ENCODE data around the gene FNDC3B. TPM values are rescaled to one million over a fixed set of nuclear protein-coding genes. Genes with fewer than 3 reads are reported as not detected.
A peak's percentile ranks its signal among the peaks of the same experiment; 100 is the strongest.

FNDC3B gene
- total RNA-seq, 2 experiments from 2014 or later, result 13.4 to 15.3 TPM

- Mint-ChIP-seq H3K9me3 (no peaks in the 10 kb centered on the region), H3K4me1 (peaks cover 51% of the 10 kb centered on the region), H3K36me3 (ENCODE audit: low read depth) (peaks cover 15% of the 10 kb centered on the region), H3K4me3 (no peak overlapping the region), H3K27me3 (peaks cover 5% of the 10 kb centered on the region), H3K27ac (no peak overlapping the region)
- DNase-seq, result no peak
- CTCF ChIA-PET, result no interaction called here
- POLR2A ChIA-PET, result no interaction called here
Measured at GRCh38 chr3:172097585-172097984, 58.2 kb downstream of the FNDC3B start.

GRCh38 chr3:172098698-172099494 lies 59.5 kb downstream of the FNDC3B start:
- DNase-seq, result no peak
- Mint-ChIP-seq H3K36me3 (ENCODE audit: low read depth) (peaks cover 17% of the 10 kb centered on the region), H3K4me3 (no peak overlapping the region), H3K4me1 (peaks cover 63% of the 10 kb centered on the region), H3K9me3 (no peaks in the 10 kb centered on the region), H3K27ac (no peak overlapping the region), H3K27me3 (peaks cover 5% of the 10 kb centered on the region)
- POLR2A ChIA-PET, result no interaction called here
- CTCF ChIA-PET, result no interaction called here

- H3K27ac Mint-ChIP-seq, result no peak overlapping the region
- no peaks in the 10 kb centered on the region for H3K9me3 Mint-ChIP-seq
- peaks cover 19% of the 10 kb centered on the region for H3K36me3 Mint-ChIP-seq (ENCODE audit: low read depth)
- peaks cover 5% of the 10 kb centered on the region for H3K27me3 Mint-ChIP-seq
- DNase-seq, result no peak
- ChIA-PET POLR2A (no interaction called here), CTCF (interaction anchor here (0.6 to 2.0 kb wide), 2 partner anchors 7 to 178 kb away, joined by 3 to 5 read pairs; no protein-coding TSS in a partner anchor)
- H3K4me1 Mint-ChIP-seq, result peaks cover 64% of the 10 kb centered on the region
- no peak overlapping the region for H3K4me3 Mint-ChIP-seq
Measured at GRCh38 chr3:172099495-172099808, 60.1 kb downstream of the FNDC3B start.

- Mint-ChIP-seq H3K36me3 (ENCODE audit: low read depth) (peaks cover 20% of the 10 kb centered on the region), H3K4me1 (peaks cover 62% of the 10 kb centered on the region), H3K27me3 (peaks cover 5% of the 10 kb centered on the region), H3K4me3 (no peak overlapping the region), H3K27ac (no peak overlapping the region), H3K9me3 (no peaks in the 10 kb centered on the region)
- ChIA-PET CTCF (interaction anchor here (0.7 to 2.0 kb wide), 3 partner anchors 8 to 16 kb away, joined by 3 to 5 read pairs (median 5); no protein-coding TSS in a partner anchor), POLR2A (no interaction called here)
- no peak for DNase-seq
Measured at GRCh38 chr3:172100482-172100881, 61.1 kb downstream of the FNDC3B start.

GRCh38 chr3:172101107-172101506 lies 61.7 kb downstream of the FNDC3B start:
- POLR2A ChIA-PET, result no interaction called here
- CTCF ChIA-PET, result interaction anchor here (0.7 to 2.6 kb wide), 4 partner anchors 9 to 17 kb away, joined by 3 to 7 read pairs (median 5); no protein-coding TSS in a partner anchor
- DNase-seq, result no peak
- Mint-ChIP-seq H3K4me3 (no peak overlapping the region), H3K27ac (no peak overlapping the region), H3K27me3 (peaks cover 5% of the 10 kb centered on the region), H3K36me3 (ENCODE audit: low read depth) (peaks cover 20% of the 10 kb centered on the region), H3K4me1 (peaks cover 62% of the 10 kb centered on the region), H3K9me3 (peaks cover 2% of the 10 kb centered on the region)

GRCh38 chr3:172102123-172102882 lies 62.9 kb downstream of the FNDC3B start:
- peaks cover 69% of the 10 kb centered on the region for H3K4me1 Mint-ChIP-seq
- POLR2A ChIA-PET, result interaction anchor here (0.6 kb wide), 1 partner anchor 270 kb away, joined by 4 read pairs; no protein-coding TSS in a partner anchor
- DNase-seq, result peak; percentile 47
- H3K36me3 Mint-ChIP-seq (ENCODE audit: low read depth), result peaks cover 22% of the 10 kb centered on the region
- H3K4me3 Mint-ChIP-seq, result peak overlapping the region; percentile 24
- CTCF ChIA-PET, result interaction anchor here (0.7 to 2.6 kb wide), 7 partner anchors 10 to 609 kb away, joined by 3 to 9 read pairs (median 3); no protein-coding TSS in a partner anchor
- peaks cover 2% of the 10 kb centered on the region for H3K9me3 Mint-ChIP-seq
- peaks cover 5% of the 10 kb centered on the region for H3K27me3 Mint-ChIP-seq
- H3K27ac Mint-ChIP-seq, result peak overlapping the region; percentile 15

GRCh38 chr3:172102883-172103310 lies 63.5 kb downstream of the FNDC3B start:
- H3K4me1 Mint-ChIP-seq, result peaks cover 75% of the 10 kb centered on the region

GRCh38 chr3:172103724-172104123 lies 64.3 kb downstream of the FNDC3B start:
- no peak for DNase-seq
- peaks cover 82% of the 10 kb centered on the region for H3K4me1 Mint-ChIP-seq
- ChIA-PET POLR2A (no interaction called here), CTCF (interaction anchor here (0.6 to 1.3 kb wide), 3 partner anchors 11 to 54 kb away, joined by 3 to 4 read pairs (median 3); no protein-coding TSS in a partner anchor)
- H3K9me3 Mint-ChIP-seq, result peaks cover 2% of the 10 kb centered on the region
- no peak overlapping the region for H3K27ac Mint-ChIP-seq
- peaks cover 5% of the 10 kb centered on the region for H3K27me3 Mint-ChIP-seq
- no peak overlapping the region for H3K4me3 Mint-ChIP-seq
- peaks cover 20% of the 10 kb centered on the region for H3K36me3 Mint-ChIP-seq (ENCODE audit: low read depth)

More at GRCh38 chr3:172102883-172103310, 63.5 kb downstream of the FNDC3B start:
- H3K36me3 Mint-ChIP-seq (ENCODE audit: low read depth), result peaks cover 21% of the 10 kb centered on the region
- DNase-seq, result no peak
- CTCF ChIA-PET, result interaction anchor here (0.7 to 2.6 kb wide), 6 partner anchors 11 to 61 kb away, joined by 3 to 9 read pairs (median 4); no protein-coding TSS in a partner anchor
- peaks cover 5% of the 10 kb centered on the region for H3K27me3 Mint-ChIP-seq
- H3K4me3 Mint-ChIP-seq, result peak overlapping the region; percentile 24
- peak overlapping the region; percentile 15 for H3K27ac Mint-ChIP-seq
- POLR2A ChIA-PET, result no interaction called here
- H3K9me3 Mint-ChIP-seq, result peaks cover 2% of the 10 kb centered on the region

GRCh38 chr3:172104471-172105072 lies 65.2 kb downstream of the FNDC3B start:
- peaks cover 2% of the 10 kb centered on the region for H3K9me3 Mint-ChIP-seq
- H3K4me1 Mint-ChIP-seq, result peaks cover 80% of the 10 kb centered on the region
- H3K27ac Mint-ChIP-seq, result no peak overlapping the region
- no peak overlapping the region for H3K4me3 Mint-ChIP-seq
- peaks cover 22% of the 10 kb centered on the region for H3K36me3 Mint-ChIP-seq (ENCODE audit: low read depth)
- peaks cover 5% of the 10 kb centered on the region for H3K27me3 Mint-ChIP-seq
- CTCF ChIA-PET, result interaction anchor here (0.6 kb wide), 2 partner anchors 55 to 140 kb away, joined by 3 to 4 read pairs; no protein-coding TSS in a partner anchor
- POLR2A ChIA-PET, result no interaction called here
- no peak for DNase-seq

- ChIA-PET POLR2A (interaction anchor here (0.8 kb wide), 1 partner anchor 407 kb away, joined by 3 read pairs; no protein-coding TSS in a partner anchor), CTCF (interaction anchor here (0.6 to 2.2 kb wide), 15 partner anchors 11 to 583 kb away, joined by 3 to 6 read pairs (median 4); no protein-coding TSS in a partner anchor)
- no peak for DNase-seq
- peak overlapping the region; percentile 92 for H3K27ac Mint-ChIP-seq
- peaks cover 24% of the 10 kb centered on the region for H3K36me3 Mint-ChIP-seq (ENCODE audit: low read depth)
- H3K4me1 Mint-ChIP-seq, result peaks cover 77% of the 10 kb centered on the region
- no peak overlapping the region for H3K4me3 Mint-ChIP-seq
- H3K27me3 Mint-ChIP-seq, result peaks cover under 1% of the 10 kb centered on the region
- H3K9me3 Mint-ChIP-seq, result peaks cover 2% of the 10 kb centered on the region
Measured at GRCh38 chr3:172106037-172106954, 66.9 kb downstream of the FNDC3B start.

- DNase-seq, result peak; percentile 82
- Mint-ChIP-seq H3K36me3 (ENCODE audit: low read depth) (peaks cover 23% of the 10 kb centered on the region), H3K4me3 (peak overlapping the region; percentile 75), H3K4me1 (peaks cover 72% of the 10 kb centered on the region), H3K27me3 (no peaks in the 10 kb centered on the region), H3K27ac (peak overlapping the region; percentile 92), H3K9me3 (peaks cover 2% of the 10 kb centered on the region)
- ChIA-PET POLR2A (interaction anchor here (0.8 kb wide), 1 partner anchor 407 kb away, joined by 3 read pairs; no protein-coding TSS in a partner anchor), CTCF (interaction anchor here (0.7 to 2.4 kb wide), 14 partner anchors 10 to 226 kb away, joined by 3 to 17 read pairs (median 4); no protein-coding TSS in a partner anchor)
Measured at GRCh38 chr3:172106989-172107388, 67.6 kb downstream of the FNDC3B start.
